H1 (cell line): ENCODE data around the gene RNF41. TPM values are rescaled to one million over a fixed set of nuclear protein-coding genes. Genes with fewer than 3 reads are reported as not detected.

Experiments used
- ASH2L ChIP-seq: fragments of 200-600, 300-600 bp; sonication (generic); IDR thresholded peaks from one replicate; pipeline ENCODE4 v1.7.1; 2017; ENCODE audit warnings: low read length
- BCL11A ChIP-seq, 2 experiments: IDR thresholded peaks; one replicate each; pipeline ENCODE4 v1.6.1; 2011; ENCODE audit warnings: low read depth in 2 of 2, low read length in 2 of 2, mild to moderate bottlenecking in 2 of 2
- FOSL1 ChIP-seq: IDR thresholded peaks from 2 replicates; pipeline ENCODE4 v1.6.1; 2011; ENCODE audit warnings: mild to moderate bottlenecking, low read depth, low read length, moderate library complexity; ENCODE audit not compliant: insufficient read depth
- JUN ChIP-seq: IDR thresholded peaks from 2 replicates; pipeline ENCODE4 v1.6.1; 2011; ENCODE audit warnings: low read depth, mild to moderate bottlenecking, improper control_type of control experiment, low read length
- POLR2AphosphoS5 ChIP-seq: IDR thresholded peaks from 2 replicates; pipeline ENCODE4 v1.6.1; 2011; ENCODE audit warnings: low read depth, low read length
- RNF2 ChIP-seq: fragments of 200-900, 300-1000 bp; sonication (generic); IDR thresholded peaks from 2 replicates; pipeline ENCODE4 v1.7.1; 2016; ENCODE audit warnings: borderline replicate concordance, low read depth, mild to moderate bottlenecking, antibody characterized with exemption, low read length; ENCODE audit not compliant: poor library complexity, severe bottlenecking; ENCODE audit errors: missing control alignments
- TBP ChIP-seq: IDR thresholded peaks from 2 replicates; pipeline ENCODE4 v1.6.1; 2011; ENCODE audit warnings: low read depth, low read length, improper control_type of control experiment
- polyA plus RNA-seq, 7 experiments: library from polyadenylated mRNA; depleted of rRNA in 3 of 7; stranded (reverse) in 5 of 7; unstranded in 2 of 7; fragments of >200 nt in 5 of 7; fragments of 200-250 nt in 2 of 7; gene quantifications; 1 replicate in 5 of 7; 2 replicates in 1 of 7; 4 replicates in 1 of 7; pipeline versions ENCODE4 v1.2.1 to v1.2.3, GENCODE V29; 2011 to 2013; ENCODE audit warnings: missing spikeins in 2 of 7, mixed read lengths in 2 of 7
- total RNA-seq: library from RNA; stranded (reverse); fragmentation: NEBNext Ultra II Directional; extraction: Animal tissue kit (Norgen Biotek cat#: 25700); gene quantifications from 2 replicates; pipeline ENCODE4 v1.2.1, GENCODE V29; 2021
- TF ChIP-seq, protein P1 (sequence below): fragments of 300-600 bp; sonication (generic); IDR thresholded peaks from 2 replicates; pipeline ENCODE4 v1.7.1; 2012; ENCODE audit warnings: low read length, moderate library complexity, mild to moderate bottlenecking, inconsistent platforms; ENCODE audit not compliant: insufficient replicate concordance

RNF41 gene
- total and polyA plus RNA-seq, 2 of the 8 experiments (the other 6 are each of a cell fraction or from before 2014, with no cell fraction given): 55.5 to 98.6 TPM

- TF ChIP-seq BCL11A (IDR thresholded peaks at IDR 0.05; ENCODE audit: low read depth in 2 of 2, low read length in 2 of 2) (no peak), ASH2L (no peak), TBP (no peak), JUN (no peak), RNF2 (no peak), POLR2AphosphoS5 (no peak), FOSL1 (no peak)
- TF ChIP-seq, protein P1, sequence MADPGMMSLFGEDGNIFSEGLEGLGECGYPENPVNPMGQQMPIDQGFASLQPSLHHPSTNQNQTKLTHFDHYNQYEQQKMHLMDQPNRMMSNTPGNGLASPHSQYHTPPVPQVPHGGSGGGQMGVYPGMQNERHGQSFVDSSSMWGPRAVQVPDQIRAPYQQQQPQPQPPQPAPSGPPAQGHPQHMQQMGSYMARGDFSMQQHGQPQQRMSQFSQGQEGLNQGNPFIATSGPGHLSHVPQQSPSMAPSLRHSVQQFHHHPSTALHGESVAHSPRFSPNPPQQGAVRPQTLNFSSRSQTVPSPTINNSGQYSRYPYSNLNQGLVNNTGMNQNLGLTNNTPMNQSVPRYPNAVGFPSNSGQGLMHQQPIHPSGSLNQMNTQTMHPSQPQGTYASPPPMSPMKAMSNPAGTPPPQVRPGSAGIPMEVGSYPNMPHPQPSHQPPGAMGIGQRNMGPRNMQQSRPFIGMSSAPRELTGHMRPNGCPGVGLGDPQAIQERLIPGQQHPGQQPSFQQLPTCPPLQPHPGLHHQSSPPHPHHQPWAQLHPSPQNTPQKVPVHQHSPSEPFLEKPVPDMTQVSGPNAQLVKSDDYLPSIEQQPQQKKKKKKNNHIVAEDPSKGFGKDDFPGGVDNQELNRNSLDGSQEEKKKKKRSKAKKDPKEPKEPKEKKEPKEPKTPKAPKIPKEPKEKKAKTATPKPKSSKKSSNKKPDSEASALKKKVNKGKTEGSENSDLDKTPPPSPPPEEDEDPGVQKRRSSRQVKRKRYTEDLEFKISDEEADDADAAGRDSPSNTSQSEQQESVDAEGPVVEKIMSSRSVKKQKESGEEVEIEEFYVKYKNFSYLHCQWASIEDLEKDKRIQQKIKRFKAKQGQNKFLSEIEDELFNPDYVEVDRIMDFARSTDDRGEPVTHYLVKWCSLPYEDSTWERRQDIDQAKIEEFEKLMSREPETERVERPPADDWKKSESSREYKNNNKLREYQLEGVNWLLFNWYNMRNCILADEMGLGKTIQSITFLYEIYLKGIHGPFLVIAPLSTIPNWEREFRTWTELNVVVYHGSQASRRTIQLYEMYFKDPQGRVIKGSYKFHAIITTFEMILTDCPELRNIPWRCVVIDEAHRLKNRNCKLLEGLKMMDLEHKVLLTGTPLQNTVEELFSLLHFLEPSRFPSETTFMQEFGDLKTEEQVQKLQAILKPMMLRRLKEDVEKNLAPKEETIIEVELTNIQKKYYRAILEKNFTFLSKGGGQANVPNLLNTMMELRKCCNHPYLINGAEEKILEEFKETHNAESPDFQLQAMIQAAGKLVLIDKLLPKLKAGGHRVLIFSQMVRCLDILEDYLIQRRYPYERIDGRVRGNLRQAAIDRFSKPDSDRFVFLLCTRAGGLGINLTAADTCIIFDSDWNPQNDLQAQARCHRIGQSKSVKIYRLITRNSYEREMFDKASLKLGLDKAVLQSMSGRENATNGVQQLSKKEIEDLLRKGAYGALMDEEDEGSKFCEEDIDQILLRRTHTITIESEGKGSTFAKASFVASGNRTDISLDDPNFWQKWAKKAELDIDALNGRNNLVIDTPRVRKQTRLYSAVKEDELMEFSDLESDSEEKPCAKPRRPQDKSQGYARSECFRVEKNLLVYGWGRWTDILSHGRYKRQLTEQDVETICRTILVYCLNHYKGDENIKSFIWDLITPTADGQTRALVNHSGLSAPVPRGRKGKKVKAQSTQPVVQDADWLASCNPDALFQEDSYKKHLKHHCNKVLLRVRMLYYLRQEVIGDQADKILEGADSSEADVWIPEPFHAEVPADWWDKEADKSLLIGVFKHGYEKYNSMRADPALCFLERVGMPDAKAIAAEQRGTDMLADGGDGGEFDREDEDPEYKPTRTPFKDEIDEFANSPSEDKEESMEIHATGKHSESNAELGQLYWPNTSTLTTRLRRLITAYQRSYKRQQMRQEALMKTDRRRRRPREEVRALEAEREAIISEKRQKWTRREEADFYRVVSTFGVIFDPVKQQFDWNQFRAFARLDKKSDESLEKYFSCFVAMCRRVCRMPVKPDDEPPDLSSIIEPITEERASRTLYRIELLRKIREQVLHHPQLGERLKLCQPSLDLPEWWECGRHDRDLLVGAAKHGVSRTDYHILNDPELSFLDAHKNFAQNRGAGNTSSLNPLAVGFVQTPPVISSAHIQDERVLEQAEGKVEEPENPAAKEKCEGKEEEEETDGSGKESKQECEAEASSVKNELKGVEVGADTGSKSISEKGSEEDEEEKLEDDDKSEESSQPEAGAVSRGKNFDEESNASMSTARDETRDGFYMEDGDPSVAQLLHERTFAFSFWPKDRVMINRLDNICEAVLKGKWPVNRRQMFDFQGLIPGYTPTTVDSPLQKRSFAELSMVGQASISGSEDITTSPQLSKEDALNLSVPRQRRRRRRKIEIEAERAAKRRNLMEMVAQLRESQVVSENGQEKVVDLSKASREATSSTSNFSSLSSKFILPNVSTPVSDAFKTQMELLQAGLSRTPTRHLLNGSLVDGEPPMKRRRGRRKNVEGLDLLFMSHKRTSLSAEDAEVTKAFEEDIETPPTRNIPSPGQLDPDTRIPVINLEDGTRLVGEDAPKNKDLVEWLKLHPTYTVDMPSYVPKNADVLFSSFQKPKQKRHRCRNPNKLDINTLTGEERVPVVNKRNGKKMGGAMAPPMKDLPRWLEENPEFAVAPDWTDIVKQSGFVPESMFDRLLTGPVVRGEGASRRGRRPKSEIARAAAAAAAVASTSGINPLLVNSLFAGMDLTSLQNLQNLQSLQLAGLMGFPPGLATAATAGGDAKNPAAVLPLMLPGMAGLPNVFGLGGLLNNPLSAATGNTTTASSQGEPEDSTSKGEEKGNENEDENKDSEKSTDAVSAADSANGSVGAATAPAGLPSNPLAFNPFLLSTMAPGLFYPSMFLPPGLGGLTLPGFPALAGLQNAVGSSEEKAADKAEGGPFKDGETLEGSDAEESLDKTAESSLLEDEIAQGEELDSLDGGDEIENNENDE: no peak
- TF ChIP-seq, all 59 proteins: peak for 0
Measured at GRCh38 chr12:56267443-56268071, 45.8 kb upstream of the RNF41 start (continued).
